NCI-H146 treated with DMSO at 0.1 percent for 48 hours (cell line): ENCODE measurements around the gene SRXN1.
A peak's percentile ranks its signal among the peaks of the same experiment; 100 is the strongest.
"Not testable (repeated sequence)": the region's sequence is repeated elsewhere in the genome, so short reads cannot be mapped to it uniquely, and the experiment has no call there.

ENCODE experiments used
- DNase-seq: peaks from one replicate; lab custom pipeline; 2025; ENCODE audit not compliant: unreplicated experiment; lab: John Stamatoyannopoulos, UW

Gene SRXN1

GRCh38 chr20:653110-653589 is at the start of gene SRXN1:
SRXN1 (minus strand) TSS chr20:653200; CDS start chr20:653185, 15 bp downstream.
- DNase-seq, result peak; percentile 56

GRCh38 chr20:701401-702129 is 48.6 kb upstream of the SRXN1 start:
- no peak for DNase-seq

GRCh38 chr20:699811-700338 is 46.9 kb upstream of the SRXN1 start:
- no peak for DNase-seq

- no peak for DNase-seq
Measured at GRCh38 chr20:699342-699741, 46.3 kb upstream of the SRXN1 start.

GRCh38 chr20:698276-698675 is 45.3 kb upstream of the SRXN1 start:
- DNase-seq, result no peak

GRCh38 chr20:697826-698225 is 44.8 kb upstream of the SRXN1 start:
- DNase-seq, result no peak

GRCh38 chr20:695165-695866 is 42.3 kb upstream of the SRXN1 start:
- no peak for DNase-seq

- no peak for DNase-seq
Measured at GRCh38 chr20:694496-694895, 41.5 kb upstream of the SRXN1 start.

- DNase-seq, result not testable (repeated sequence)
Measured at GRCh38 chr20:693786-694185, 40.8 kb upstream of the SRXN1 start.

GRCh38 chr20:692044-692443 is 39.0 kb upstream of the SRXN1 start:
- DNase-seq, result no peak

GRCh38 chr20:689947-690346 is 36.9 kb upstream of the SRXN1 start:
- DNase-seq, result no peak

GRCh38 chr20:689348-689747 is 36.3 kb upstream of the SRXN1 start:
- no peak for DNase-seq

- DNase-seq, result no peak
Measured at GRCh38 chr20:688809-689212, 35.8 kb upstream of the SRXN1 start.

GRCh38 chr20:687468-688203 is 34.6 kb upstream of the SRXN1 start:
- DNase-seq, result no peak

- no peak for DNase-seq
Measured at GRCh38 chr20:684676-685319, 31.8 kb upstream of the SRXN1 start.

- no peak for DNase-seq
Measured at GRCh38 chr20:682123-682522, 29.1 kb upstream of the SRXN1 start.

- DNase-seq, result no peak
Measured at GRCh38 chr20:680638-681187, 27.7 kb upstream of the SRXN1 start.

- no peak for DNase-seq
Measured at GRCh38 chr20:677957-678356, 25.0 kb upstream of the SRXN1 start.

GRCh38 chr20:676967-677366 is 24.0 kb upstream of the SRXN1 start:
- DNase-seq, result no peak

GRCh38 chr20:676315-676937 is 23.4 kb upstream of the SRXN1 start:
- DNase-seq, result no peak
